Endothelial cell of umbilical vein (primary cell): ENCODE measurements around the gene ARHGEF12. TPM values are rescaled to one million over a fixed set of nuclear protein-coding genes. Genes with fewer than 3 reads are reported as not detected.

ENCODE experiments used
- BruUV-seq: library from RNA; stranded (reverse); fragments of 400-500 nt; replicated peaks from 2 replicates; lab custom pipeline; 2021; lab: Mats Ljungman, UMichigan
- CTCF ChIA-PET: fragments of 300-600, 350-600 bp; sonication (Branson Sonifier 250); formaldehyde crosslinking; loops from one replicate; lab custom pipeline; 2021; ENCODE audit warnings: antibody characterized with exemption, inconsistent platforms; lab: Charles Lee
- POLR2A ChIA-PET: fragments of 300-600, 350-600 bp; sonication (Branson Sonifier 250); formaldehyde crosslinking; loops from one replicate; lab custom pipeline; 2021; ENCODE audit warnings: antibody characterized with exemption, inconsistent platforms; lab: Charles Lee
- DNase-seq: peaks from one replicate; pipeline ENCODE4 v3.0.0-alpha.2; 2011; ENCODE audit warnings: low read depth, low spot score
- FAIRE-seq: peaks from 2 replicates; lab custom pipeline; 2011; peaks lifted over from hg19 to GRCh38; lab: Jason Lieb, UNC
- H2AFZ ChIP-seq: 2 replicates; pipeline ENCODE4 v1.6.0; 2012; ENCODE audit warnings: low read depth, low read length, control low read depth, inconsistent platforms
- H3K27ac ChIP-seq: 2 replicates; pipeline ENCODE4 v1.5.1; 2011; ENCODE audit warnings: low read depth, mild to moderate bottlenecking, control low read depth, low read length, moderate library complexity; ENCODE audit not compliant: insufficient read depth
- H3K27me3 ChIP-seq, 2 experiments: 2 replicates each; pipeline versions ENCODE4 v1.6.0 to v1.6.1; 2011; ENCODE audit warnings: low read length in 2 of 2, mixed read lengths in 1 of 2; ENCODE audit not compliant: control insufficient read depth in 2 of 2, insufficient read depth in 2 of 2
- H3K36me3 ChIP-seq, 2 experiments: 2 replicates in 1 of 2; 3 replicates in 1 of 2; pipeline ENCODE4 v1.5.1; 2011; ENCODE audit warnings: low read length in 2 of 2, mild to moderate bottlenecking in 1 of 2, moderate library complexity in 1 of 2; ENCODE audit not compliant: control insufficient read depth in 2 of 2, insufficient read depth in 2 of 2; ENCODE audit errors: extremely low read depth in 1 of 2
- H3K4me1 ChIP-seq: 3 replicates; pipeline ENCODE4 v1.5.1; 2011; ENCODE audit warnings: mild to moderate bottlenecking, low read length; ENCODE audit not compliant: control insufficient read depth, insufficient read depth; ENCODE audit errors: extremely low read depth
- H3K4me2 ChIP-seq: 2 replicates; pipeline ENCODE4 v1.6.1; 2011; ENCODE audit warnings: low read length, control low read depth, mixed read lengths; ENCODE audit not compliant: insufficient read depth
- H3K4me3 ChIP-seq, 3 experiments: fragments of 200-600 bp in 1 of 3; sonication (generic), shearing (Covaris generic) in 1 of 3; replicated peaks in 1 of 3; 2 replicates each; pipeline ENCODE4 v1.5.1; 2011 to 2016; ENCODE audit warnings: control low read depth in 3 of 3, low read length in 3 of 3, mild to moderate bottlenecking in 2 of 3, inconsistent platforms in 1 of 3, low read depth in 1 of 3, moderate library complexity in 1 of 3; ENCODE audit not compliant: insufficient read depth in 1 of 3
- H3K79me2 ChIP-seq: 2 replicates; pipeline ENCODE4 v1.6.0; 2012; ENCODE audit warnings: low read length, inconsistent platforms; ENCODE audit not compliant: control insufficient read depth, insufficient read depth
- H3K9ac ChIP-seq: replicated peaks from 2 replicates; pipeline ENCODE3; 2011; ENCODE audit warnings: low read length, control low read depth; ENCODE audit not compliant: insufficient read depth; ENCODE audit errors: extremely low read depth
- H3K9me1 ChIP-seq: replicated peaks from 3 replicates; pipeline ENCODE4 v1.6.0; 2011; ENCODE audit warnings: mild to moderate bottlenecking, low read length; ENCODE audit not compliant: control insufficient read depth, insufficient read depth; ENCODE audit errors: extremely low read depth
- H3K9me3 ChIP-seq: replicated peaks from 2 replicates; pipeline ENCODE4 v1.5.1; 2012; ENCODE audit warnings: low read length, inconsistent platforms; ENCODE audit not compliant: control insufficient read depth, insufficient read depth
- H4K20me1 ChIP-seq: replicated peaks from 2 replicates; pipeline ENCODE3; 2011; ENCODE audit warnings: mild to moderate bottlenecking, low read length; ENCODE audit not compliant: control insufficient read depth, insufficient read depth; ENCODE audit errors: extremely low read depth
- EZH2 ChIP-seq: IDR thresholded peaks from 2 replicates; pipeline ENCODE4 v1.6.1; 2012; ENCODE audit warnings: borderline replicate concordance, low read depth, mild to moderate bottlenecking, moderate library complexity, low read length, inconsistent platforms; ENCODE audit not compliant: severe bottlenecking
- FOS ChIP-seq: IDR thresholded peaks from 2 replicates; pipeline ENCODE4 v1.6.1; 2011; ENCODE audit warnings: mild to moderate bottlenecking, low read length, moderate library complexity, borderline replicate concordance; ENCODE audit not compliant: insufficient read depth
- GATA2 ChIP-seq: IDR thresholded peaks from 2 replicates; pipeline ENCODE4 v1.7.0; 2011; ENCODE audit warnings: low read depth, mild to moderate bottlenecking, moderate library complexity, mixed read lengths, low read length; ENCODE audit not compliant: insufficient read length, insufficient read depth
- JUN ChIP-seq: IDR thresholded peaks from 2 replicates; pipeline ENCODE4 v1.6.1; 2011; ENCODE audit warnings: borderline replicate concordance, low read depth; ENCODE audit not compliant: insufficient read length, insufficient read depth
- MAX ChIP-seq: IDR thresholded peaks from 2 replicates; pipeline ENCODE4 v1.6.1; 2011; ENCODE audit not compliant: insufficient read depth, insufficient read length
- MYC ChIP-seq: IDR thresholded peaks from one replicate; pipeline ENCODE4 v1.6.1; 2011; ENCODE audit warnings: mild to moderate bottlenecking, low read depth, low read length
- POLR2A ChIP-seq: IDR thresholded peaks from 2 replicates; pipeline ENCODE4 v1.6.1; 2012; ENCODE audit warnings: low read depth, mild to moderate bottlenecking, control low read depth, low read length
- POLR2AphosphoS5 ChIP-seq: IDR thresholded peaks from 2 replicates; pipeline ENCODE4 v1.6.1; 2012; ENCODE audit warnings: low read depth, mild to moderate bottlenecking, control low read depth, low read length, moderate library complexity; ENCODE audit not compliant: insufficient read depth
- dilution Hi-C: fragments of 300-500 bp; cut with MboI; formaldehyde crosslinking; loops from one replicate; pipeline ENCODE4 v1.15.0; 2019; ENCODE audit warnings: low sequenced_read_pairs; ENCODE audit not compliant: extremely low pct_ligation_motif_present
- intact Hi-C: fragments of 100-400 bp; cut with micrococcal nuclease; formaldehyde crosslinking; loops from one replicate; pipeline ENCODE4 v1.10.0; 2022
- polyA plus RNA-seq, 4 experiments: library from polyadenylated mRNA; depleted of rRNA in 3 of 4; stranded (reverse) in 3 of 4; unstranded in 1 of 4; fragments of >200 nt; gene quantifications; 2 replicates each; pipeline versions ENCODE4 v1.2.1 to v1.2.3, GENCODE V29; 2011 to 2012; ENCODE audit warnings: missing spikeins in 1 of 4
- total RNA-seq: library from RNA; stranded (reverse); gene quantifications from 2 replicates; pipeline ENCODE4 v1.2.3, GENCODE V29; 2021
- TF ChIP-seq, protein P1 (sequence below), 2 donors: IDR thresholded peaks; 1 replicate in 1 of 2; 2 replicates in 1 of 2; pipeline ENCODE4 v1.5.1; 2011; ENCODE audit warnings: low read length in 2 of 2, mild to moderate bottlenecking in 2 of 2, moderate library complexity in 2 of 2, control low read depth in 1 of 2, inconsistent platforms in 1 of 2, low read depth in 1 of 2; ENCODE audit not compliant: insufficient read depth in 1 of 2; ENCODE audit errors: extremely low read depth in 1 of 2

The ARHGEF12 gene
- total and polyA plus RNA-seq, 2 donors (not counting 3 experiments of a cell fraction or from before 2014, with no cell fraction given), result 20.9 to 125 TPM

DNA sequence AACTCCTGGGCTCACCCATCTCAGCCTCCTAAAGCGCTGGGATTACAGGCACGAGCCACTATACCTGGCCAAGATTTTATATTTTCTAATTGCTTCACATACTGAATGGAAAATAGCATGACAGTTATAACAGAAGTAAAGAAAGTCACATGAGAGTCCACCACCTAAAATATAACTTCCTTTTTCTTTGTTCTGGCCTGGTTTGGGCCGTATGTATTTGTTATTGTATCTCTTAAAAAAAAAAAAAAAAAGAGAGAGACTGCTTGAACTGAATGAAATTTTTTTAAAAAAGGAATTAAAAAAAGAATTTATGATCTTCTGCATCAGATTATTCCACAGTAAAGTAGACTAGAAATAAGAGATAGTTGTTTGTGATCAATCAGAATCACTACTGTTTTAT lies 89.3 kb downstream of the ARHGEF12 start:
- POLR2A ChIA-PET, result no interaction called here

More for the DNA sequence above, 89.3 kb downstream of the ARHGEF12 start:
- intact Hi-C loops (loop anchor here (2.0 kb wide), 1 partner anchor 35 kb away; no protein-coding TSS in a partner anchor), dilution Hi-C loops (no loop called here)
- Histone ChIP-seq H3K9me1 (no peaks in the 10 kb centered on the region), H3K9ac (no peak overlapping the region), H3K4me1 (peaks cover 20% of the 10 kb centered on the region), H3K9me3 (no peaks in the 10 kb centered on the region), H4K20me1 (no peaks in the 10 kb centered on the region), H3K36me3 (peaks cover 2 to 4% of the 10 kb centered on the region in 2 experiments), H3K4me3 (no peak overlapping the region), H3K27me3 (no peaks in the 10 kb centered on the region), H2AFZ (no peak overlapping the region), H3K4me2 (no peak overlapping the region), H3K79me2 (no peaks in the 10 kb centered on the region), H3K27ac (no peak overlapping the region)
- BruUV-seq, result no TSS peak
- FAIRE-seq, result no peak
- peak; percentile 34 for DNase-seq
- TF ChIP-seq, protein P1, sequence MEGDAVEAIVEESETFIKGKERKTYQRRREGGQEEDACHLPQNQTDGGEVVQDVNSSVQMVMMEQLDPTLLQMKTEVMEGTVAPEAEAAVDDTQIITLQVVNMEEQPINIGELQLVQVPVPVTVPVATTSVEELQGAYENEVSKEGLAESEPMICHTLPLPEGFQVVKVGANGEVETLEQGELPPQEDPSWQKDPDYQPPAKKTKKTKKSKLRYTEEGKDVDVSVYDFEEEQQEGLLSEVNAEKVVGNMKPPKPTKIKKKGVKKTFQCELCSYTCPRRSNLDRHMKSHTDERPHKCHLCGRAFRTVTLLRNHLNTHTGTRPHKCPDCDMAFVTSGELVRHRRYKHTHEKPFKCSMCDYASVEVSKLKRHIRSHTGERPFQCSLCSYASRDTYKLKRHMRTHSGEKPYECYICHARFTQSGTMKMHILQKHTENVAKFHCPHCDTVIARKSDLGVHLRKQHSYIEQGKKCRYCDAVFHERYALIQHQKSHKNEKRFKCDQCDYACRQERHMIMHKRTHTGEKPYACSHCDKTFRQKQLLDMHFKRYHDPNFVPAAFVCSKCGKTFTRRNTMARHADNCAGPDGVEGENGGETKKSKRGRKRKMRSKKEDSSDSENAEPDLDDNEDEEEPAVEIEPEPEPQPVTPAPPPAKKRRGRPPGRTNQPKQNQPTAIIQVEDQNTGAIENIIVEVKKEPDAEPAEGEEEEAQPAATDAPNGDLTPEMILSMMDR (IDR thresholded peaks at IDR 0.05; ENCODE audit: extremely low read depth in 1 of 2, insufficient read depth in 1 of 2, low read depth in 1 of 2, low read length in 2 of 2), result no peak
- TF ChIP-seq MYC (no peak), GATA2 (no peak), EZH2 (no peak), JUN (no peak), POLR2A (no peak), MAX (no peak), FOS (no peak), POLR2AphosphoS5 (no peak)
- CTCF ChIA-PET, result interaction anchor here (1.2 to 2.4 kb wide), 4 partner anchors 25 to 90 kb away, joined by 3 to 9 read pairs (median 5); partner anchors contain the start of gene ARHGEF12
